HepG2 (cell line): ENCODE data around the gene ZNF451. TPM values are rescaled to one million over a fixed set of nuclear protein-coding genes. Genes with fewer than 3 reads are reported as not detected.

ENCODE experiments used
- ARID3A ChIP-seq: IDR thresholded peaks from 2 replicates; pipeline ENCODE4 v1.6.1; 2012; ENCODE audit warnings: low read depth, low read length, improper control_type of control experiment
- CCAR2 ChIP-seq: fragments of 200-400 bp; formaldehyde crosslinking; optimal IDR thresholded peaks from 2 replicates; pipeline ENCODE3; 2018; ENCODE audit warnings: low read depth, mild to moderate bottlenecking, low read length, moderate library complexity
- CERS6 ChIP-seq: sonication (generic); formaldehyde crosslinking; IDR thresholded peaks from 2 replicates; pipeline ENCODE4 v1.5.0; 2020; ENCODE audit warnings: missing genetic modification reagents
- GATA4 ChIP-seq: sonication (generic); IDR thresholded peaks from 2 replicates; pipeline ENCODE4 v1.6.1; 2016; ENCODE audit warnings: antibody characterized with exemption, low read depth, borderline replicate concordance
- GTF3A ChIP-seq: sonication (generic); formaldehyde crosslinking; conservative IDR thresholded peaks from 2 replicates; pipeline ENCODE4 v1.4.0; 2020; ENCODE audit warnings: mild to moderate bottlenecking, missing genetic modification reagents
- NFIB ChIP-seq: sonication (generic); formaldehyde crosslinking; IDR thresholded peaks from 2 replicates; pipeline ENCODE4 v1.9.0; 2021; ENCODE audit warnings: missing genetic modification reagents, mild to moderate bottlenecking, borderline replicate concordance
- SMAD9 ChIP-seq: sonication (generic); formaldehyde crosslinking; IDR thresholded peaks from 2 replicates; pipeline ENCODE4 v1.5.1; 2020; ENCODE audit warnings: mild to moderate bottlenecking, missing genetic modification reagents
- TEAD2 ChIP-seq: sonication (generic); formaldehyde crosslinking; IDR thresholded peaks from 2 replicates; pipeline ENCODE4 v1.9.0; 2021; ENCODE audit warnings: missing genetic modification reagents
- THYN1 ChIP-seq: sonication (generic); formaldehyde crosslinking; IDR thresholded peaks from 2 replicates; pipeline ENCODE4 v1.8.1; 2023; ENCODE audit warnings: low read depth, mild to moderate bottlenecking, moderate library complexity, missing genetic modification reagents, borderline replicate concordance
- ZEB1 ChIP-seq: IDR thresholded peaks from 2 replicates; pipeline ENCODE4 v1.6.1; 2012; ENCODE audit warnings: mild to moderate bottlenecking, low read depth, inconsistent platforms; ENCODE audit not compliant: insufficient replicate concordance
- ZMYM2 ChIP-seq: sonication (generic); formaldehyde crosslinking; IDR thresholded peaks from 2 replicates; pipeline ENCODE4 v1.8.0; 2022; ENCODE audit warnings: mild to moderate bottlenecking, missing genetic modification reagents
- ZNF326 ChIP-seq: sonication (generic); formaldehyde crosslinking; IDR thresholded peaks from 2 replicates; pipeline ENCODE4 v1.4.0; 2020; ENCODE audit warnings: missing genetic modification reagents, borderline replicate concordance
- ZNF563 ChIP-seq: sonication (generic); formaldehyde crosslinking; IDR thresholded peaks from 2 replicates; pipeline ENCODE4 v1.8.0; 2022; ENCODE audit warnings: mild to moderate bottlenecking, moderate library complexity, missing genetic modification reagents
- ZNF670 ChIP-seq: sonication (generic); formaldehyde crosslinking; IDR thresholded peaks from 2 replicates; pipeline ENCODE4 v1.8.0; 2022; ENCODE audit warnings: mild to moderate bottlenecking, missing genetic modification reagents, borderline replicate concordance
- ZNF709 ChIP-seq: sonication (generic); formaldehyde crosslinking; IDR thresholded peaks from 2 replicates; pipeline ENCODE4 v1.5.0; 2020; ENCODE audit warnings: mild to moderate bottlenecking, missing genetic modification reagents
- ZNF776 ChIP-seq: sonication (generic); formaldehyde crosslinking; IDR thresholded peaks from 2 replicates; pipeline ENCODE4 v1.4.0; 2020; ENCODE audit warnings: mild to moderate bottlenecking, missing genetic modification reagents
- ZNF800 ChIP-seq: sonication (generic); formaldehyde crosslinking; IDR thresholded peaks from 2 replicates; pipeline ENCODE4 v1.4.0; 2020; ENCODE audit warnings: missing genetic modification reagents
- ZNF839 ChIP-seq: sonication (generic); formaldehyde crosslinking; IDR thresholded peaks from 2 replicates; pipeline ENCODE4 v1.4.0; 2020; ENCODE audit warnings: missing genetic modification reagents, mild to moderate bottlenecking, borderline replicate concordance
- polyA plus RNA-seq, 8 experiments: library from polyadenylated mRNA; depleted of rRNA in 3 of 8; stranded (reverse) in 7 of 8; unstranded in 1 of 8; fragments of >200 nt; fragmentation: Illumina TruSeq in 4 of 8; extraction: Trizol in 4 of 8; gene quantifications; 2 replicates each; pipeline versions ENCODE4 v1.2.1 to v1.2.3, GENCODE V29; 2011 to 2016; ENCODE audit warnings: low read depth in 4 of 8, missing spikeins in 1 of 8, mixed read lengths in 1 of 8; ENCODE audit not compliant: insufficient read depth in 1 of 8
- total RNA-seq, 5 experiments: library from RNA; depleted of rRNA; stranded (reverse); fragments of >200 nt; fragmentation: Illumina TruSeq; extraction: Trizol; gene quantifications; 2 replicates each; pipeline ENCODE4 v1.2.3, GENCODE V29; 2016; ENCODE audit warnings: low read depth in 1 of 5
- TF ChIP-seq, protein P1 (sequence below): sonication (generic); formaldehyde crosslinking; IDR thresholded peaks from 2 replicates; pipeline ENCODE4 v1.5.0; 2020; ENCODE audit warnings: missing genetic modification reagents
- TF ChIP-seq, protein P2 (sequence below): sonication (generic); formaldehyde crosslinking; IDR thresholded peaks from 2 replicates; pipeline ENCODE4 v1.5.1; 2020; ENCODE audit warnings: mild to moderate bottlenecking, missing genetic modification reagents

The ZNF451 gene
- total and polyA plus RNA-seq, 2 of the 13 experiments (the other 11 are each of a cell fraction or from before 2014, with no cell fraction given), result 32.1 to 65.7 TPM

- no peak for TF ChIP-seq ZNF800 (CRISPR knock-in tag)
- 0 out of 2 replicates have a peak, but pooled peaks have one; percentile 30 for TF ChIP-seq ZNF776 (CRISPR knock-in tag)
- no peak for TF ChIP-seq CERS6 (CRISPR knock-in tag)
- no peak for TF ChIP-seq ZNF839 (CRISPR knock-in tag)
- no peak for TF ChIP-seq CCAR2
- TF ChIP-seq ZNF326, result no peak
- peak; percentile 84 for TF ChIP-seq ZNF670 (CRISPR knock-in tag)
- TF ChIP-seq ZEB1, result no peak
- TF ChIP-seq, protein P1, sequence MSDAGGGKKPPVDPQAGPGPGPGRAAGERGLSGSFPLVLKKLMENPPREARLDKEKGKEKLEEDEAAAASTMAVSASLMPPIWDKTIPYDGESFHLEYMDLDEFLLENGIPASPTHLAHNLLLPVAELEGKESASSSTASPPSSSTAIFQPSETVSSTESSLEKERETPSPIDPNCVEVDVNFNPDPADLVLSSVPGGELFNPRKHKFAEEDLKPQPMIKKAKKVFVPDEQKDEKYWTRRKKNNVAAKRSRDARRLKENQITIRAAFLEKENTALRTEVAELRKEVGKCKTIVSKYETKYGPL (CRISPR knock-in tag), result peak; percentile 65; the same call in 1 of the 2 replicates
- no peak for TF ChIP-seq THYN1 (CRISPR knock-in tag)
- TF ChIP-seq NFIB (CRISPR knock-in tag), result no peak
- TF ChIP-seq, protein P2, sequence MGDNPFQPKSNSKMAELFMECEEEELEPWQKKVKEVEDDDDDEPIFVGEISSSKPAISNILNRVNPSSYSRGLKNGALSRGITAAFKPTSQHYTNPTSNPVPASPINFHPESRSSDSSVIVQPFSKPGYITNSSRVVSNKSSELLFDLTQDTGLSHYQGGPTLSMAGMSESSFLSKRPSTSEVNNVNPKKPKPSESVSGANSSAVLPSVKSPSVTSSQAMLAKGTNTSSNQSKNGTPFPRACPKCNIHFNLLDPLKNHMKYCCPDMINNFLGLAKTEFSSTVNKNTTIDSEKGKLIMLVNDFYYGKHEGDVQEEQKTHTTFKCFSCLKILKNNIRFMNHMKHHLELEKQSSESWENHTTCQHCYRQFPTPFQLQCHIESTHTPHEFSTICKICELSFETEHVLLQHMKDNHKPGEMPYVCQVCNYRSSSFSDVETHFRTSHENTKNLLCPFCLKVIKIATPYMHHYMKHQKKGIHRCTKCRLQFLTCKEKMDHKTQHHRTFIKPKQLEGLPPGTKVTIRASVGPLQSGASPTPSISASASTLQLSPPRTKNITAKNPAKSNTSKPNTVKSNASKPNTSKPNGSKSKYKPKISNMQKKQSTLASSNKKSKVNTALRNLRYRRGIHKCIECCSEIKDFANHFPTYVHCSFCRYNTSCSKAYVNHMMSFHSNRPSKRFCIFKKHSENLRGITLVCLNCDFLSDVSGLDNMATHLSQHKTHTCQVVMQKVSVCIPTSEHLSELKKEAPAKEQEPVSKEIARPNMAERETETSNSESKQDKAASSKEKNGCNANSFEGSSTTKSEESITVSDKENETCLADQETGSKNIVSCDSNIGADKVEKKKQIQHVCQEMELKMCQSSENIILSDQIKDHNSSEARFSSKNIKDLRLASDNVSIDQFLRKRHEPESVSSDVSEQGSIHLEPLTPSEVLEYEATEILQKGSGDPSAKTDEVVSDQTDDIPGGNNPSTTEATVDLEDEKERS (CRISPR knock-in tag), result peak; percentile 88
- no peak for TF ChIP-seq TEAD2 (CRISPR knock-in tag)
- no peak for TF ChIP-seq GTF3A (CRISPR knock-in tag)
- no peak for TF ChIP-seq ARID3A
- TF ChIP-seq ZNF709, result peak; percentile 35; the same call in 1 of the 2 replicates
- TF ChIP-seq ZNF563, result peak; percentile 80; the same call in 1 of the 2 replicates
- no peak for TF ChIP-seq SMAD9 (CRISPR knock-in tag)
- TF ChIP-seq GATA4, result 0 out of 2 replicates have a peak, but pooled peaks have one; percentile 42
- TF ChIP-seq ZMYM2, result 0 out of 2 replicates have a peak, but pooled peaks have one; percentile 54
Measured at GRCh38 chr6:57089687-57090457, at the start of gene ZNF451 (continued).
